Neural crest cell (in vitro differentiated cells): Measurements from ENCODE around the gene CNIH1. TPM values are rescaled to one million over a fixed set of nuclear protein-coding genes. Genes with fewer than 3 reads are reported as not detected.
"Not testable (repeated sequence)": the region's sequence is repeated elsewhere in the genome, so short reads cannot be mapped to it uniquely, and the experiment has no call there.

ENCODE experiments used
- DNase-seq: peaks from one replicate; pipeline ENCODE4 v3.0.0; 2021; ENCODE audit warnings: low read depth, mixed read lengths, low spot score
- H3K27ac Mint-ChIP-seq: one replicate; pipeline ENCODE4 v1.8.0; 2021; ENCODE audit warnings: mild to moderate bottlenecking, mixed read lengths; ENCODE audit not compliant: unreplicated experiment
- H3K27me3 Mint-ChIP-seq: 2 replicates; pipeline ENCODE4 v1.8.0; 2021; ENCODE audit warnings: low read depth, mild to moderate bottlenecking, mixed read lengths
- H3K36me3 Mint-ChIP-seq: 2 replicates; pipeline ENCODE4 v1.8.0; 2021; ENCODE audit warnings: low read depth, mild to moderate bottlenecking, mixed read lengths
- H3K4me1 Mint-ChIP-seq: 2 replicates; pipeline ENCODE4 v1.8.0; 2021; ENCODE audit warnings: mixed read lengths
- H3K4me3 Mint-ChIP-seq: one replicate; pipeline ENCODE4 v1.8.0; 2021; ENCODE audit warnings: mild to moderate bottlenecking, mixed read lengths
- H3K9me3 Mint-ChIP-seq: 2 replicates; pipeline ENCODE4 v1.8.0; 2021; ENCODE audit warnings: mixed read lengths
- total RNA-seq: library from RNA; stranded (reverse); gene quantifications from 2 replicates; pipeline ENCODE4 v1.2.1, GENCODE V29; 2021
- TF ChIP-seq, protein P1 (sequence below): fragments of 200-600 bp; sonication (generic); conservative IDR thresholded peaks from 2 replicates; pipeline ENCODE4 v1.5.0; 2021; ENCODE audit warnings: antibody characterized with exemption, mild to moderate bottlenecking

CNIH1 gene
- total RNA-seq, 1 donor from 2014 or later = 120 TPM

DNA sequence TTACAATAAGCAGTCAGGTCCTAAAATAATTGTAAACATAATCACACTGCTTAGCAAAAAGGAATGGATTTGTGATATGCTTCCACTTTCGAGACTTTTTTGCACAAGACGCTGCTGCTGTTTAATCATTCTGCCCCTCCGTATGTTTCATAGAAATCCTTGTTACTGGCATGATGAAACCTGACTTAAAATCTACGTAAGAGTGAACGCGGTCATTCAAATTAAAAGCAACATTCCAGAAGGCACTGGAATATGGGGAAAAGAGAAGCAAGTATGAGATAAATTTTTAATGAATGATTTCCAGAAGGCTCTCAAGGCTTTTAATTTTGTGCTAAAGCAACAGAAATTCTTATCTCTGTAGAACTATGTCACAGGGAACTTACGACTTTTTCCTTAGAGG is 1.1 kb downstream of the CNIH1 start:
- H3K4me1 Mint-ChIP-seq = peaks cover 49% of the 10 kb centered on the region
- no peak for DNase-seq
- no peaks in the 10 kb centered on the region for H3K9me3 Mint-ChIP-seq
- peak overlapping the region; percentile 97 for H3K4me3 Mint-ChIP-seq
- H3K36me3 Mint-ChIP-seq = peaks cover 6% of the 10 kb centered on the region
- H3K27ac Mint-ChIP-seq = peak overlapping the region; percentile 93
- H3K27me3 Mint-ChIP-seq = no peaks in the 10 kb centered on the region
- TF ChIP-seq, protein P1, sequence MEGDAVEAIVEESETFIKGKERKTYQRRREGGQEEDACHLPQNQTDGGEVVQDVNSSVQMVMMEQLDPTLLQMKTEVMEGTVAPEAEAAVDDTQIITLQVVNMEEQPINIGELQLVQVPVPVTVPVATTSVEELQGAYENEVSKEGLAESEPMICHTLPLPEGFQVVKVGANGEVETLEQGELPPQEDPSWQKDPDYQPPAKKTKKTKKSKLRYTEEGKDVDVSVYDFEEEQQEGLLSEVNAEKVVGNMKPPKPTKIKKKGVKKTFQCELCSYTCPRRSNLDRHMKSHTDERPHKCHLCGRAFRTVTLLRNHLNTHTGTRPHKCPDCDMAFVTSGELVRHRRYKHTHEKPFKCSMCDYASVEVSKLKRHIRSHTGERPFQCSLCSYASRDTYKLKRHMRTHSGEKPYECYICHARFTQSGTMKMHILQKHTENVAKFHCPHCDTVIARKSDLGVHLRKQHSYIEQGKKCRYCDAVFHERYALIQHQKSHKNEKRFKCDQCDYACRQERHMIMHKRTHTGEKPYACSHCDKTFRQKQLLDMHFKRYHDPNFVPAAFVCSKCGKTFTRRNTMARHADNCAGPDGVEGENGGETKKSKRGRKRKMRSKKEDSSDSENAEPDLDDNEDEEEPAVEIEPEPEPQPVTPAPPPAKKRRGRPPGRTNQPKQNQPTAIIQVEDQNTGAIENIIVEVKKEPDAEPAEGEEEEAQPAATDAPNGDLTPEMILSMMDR = no peak

DNA sequence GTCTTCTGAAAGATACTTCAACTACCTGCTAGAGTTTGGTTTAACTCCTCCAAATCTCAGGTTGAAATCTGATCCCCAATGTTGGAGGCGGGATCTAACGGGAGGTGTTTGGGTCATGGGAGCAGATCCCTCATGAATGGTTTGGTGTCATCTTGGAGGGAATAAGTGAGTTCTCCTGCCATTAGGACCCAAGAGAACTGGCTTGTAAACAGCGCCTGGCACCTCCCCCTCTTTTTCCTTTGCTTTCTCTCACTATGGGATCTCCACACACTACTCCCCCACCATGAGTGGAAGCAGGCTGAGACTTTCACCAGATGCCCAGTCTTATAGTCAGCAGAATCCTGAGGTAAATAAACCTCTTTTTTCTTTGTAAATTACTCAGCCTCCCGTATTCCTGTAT is 2.5 kb downstream of the CNIH1 start:
- TF ChIP-seq, protein P1 = no peak
- no peak overlapping the region for H3K27ac Mint-ChIP-seq
- DNase-seq = no peak
- no peaks in the 10 kb centered on the region for H3K9me3 Mint-ChIP-seq
- H3K4me1 Mint-ChIP-seq = peaks cover 49% of the 10 kb centered on the region
- H3K4me3 Mint-ChIP-seq = peak overlapping the region; percentile 97
- no peaks in the 10 kb centered on the region for H3K27me3 Mint-ChIP-seq
- H3K36me3 Mint-ChIP-seq = peaks cover 6% of the 10 kb centered on the region

DNA sequence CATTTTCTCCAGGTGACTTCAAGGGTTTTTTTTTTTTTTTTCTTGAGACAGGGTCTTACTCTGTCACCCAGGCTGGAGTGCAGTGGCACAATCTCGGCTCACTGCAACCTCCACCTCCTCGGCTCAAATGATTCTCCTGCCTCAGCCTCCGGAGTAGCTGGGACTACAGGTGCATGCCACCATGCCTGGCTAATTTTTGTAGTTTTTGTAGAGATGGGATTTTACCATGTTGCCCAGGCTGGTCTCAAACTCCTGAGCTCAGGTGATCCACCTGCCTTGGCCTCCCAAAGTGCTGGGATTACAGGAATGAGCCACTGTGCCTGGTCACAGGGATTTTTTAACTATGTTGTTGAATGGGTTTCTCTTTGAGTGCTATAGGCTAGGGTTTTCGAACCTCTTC is 3.2 kb downstream of the CNIH1 start:
- Mint-ChIP-seq H3K4me3 (peak overlapping the region; percentile 97), H3K4me1 (peaks cover 53% of the 10 kb centered on the region)
- not testable (repeated sequence) for H3K36me3 Mint-ChIP-seq, H3K27ac Mint-ChIP-seq, H3K9me3 Mint-ChIP-seq, H3K27me3 Mint-ChIP-seq, DNase-seq

DNA sequence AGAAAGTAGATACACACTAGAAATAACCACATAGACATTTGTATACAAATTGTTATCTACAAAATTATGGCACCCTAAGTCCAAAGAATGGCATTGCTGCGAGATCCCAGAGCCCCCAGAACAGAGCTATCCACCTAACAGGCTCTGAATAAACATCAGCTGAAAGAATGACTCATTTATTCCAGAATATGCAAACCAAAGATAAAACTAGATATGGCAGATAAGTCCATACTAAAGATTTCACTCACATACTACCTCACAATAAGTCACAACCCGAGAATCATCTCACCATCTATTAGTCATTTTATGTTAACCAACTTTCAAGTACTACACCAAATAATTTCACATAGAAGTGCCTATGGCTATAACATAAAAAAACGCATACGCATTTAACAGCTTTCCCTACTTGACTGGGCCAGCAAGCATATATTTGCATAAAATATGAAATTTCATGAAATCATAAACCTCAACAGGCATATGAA is 5.6 kb downstream of the CNIH1 start:
- TF ChIP-seq, protein P1 = no peak
- H3K4me1 Mint-ChIP-seq = peaks cover 51% of the 10 kb centered on the region
- no peaks in the 10 kb centered on the region for H3K9me3 Mint-ChIP-seq
- DNase-seq = no peak
- peaks cover 6% of the 10 kb centered on the region for H3K36me3 Mint-ChIP-seq
- no peak overlapping the region for H3K27ac Mint-ChIP-seq
- no peaks in the 10 kb centered on the region for H3K27me3 Mint-ChIP-seq
- no peak overlapping the region for H3K4me3 Mint-ChIP-seq

DNA sequence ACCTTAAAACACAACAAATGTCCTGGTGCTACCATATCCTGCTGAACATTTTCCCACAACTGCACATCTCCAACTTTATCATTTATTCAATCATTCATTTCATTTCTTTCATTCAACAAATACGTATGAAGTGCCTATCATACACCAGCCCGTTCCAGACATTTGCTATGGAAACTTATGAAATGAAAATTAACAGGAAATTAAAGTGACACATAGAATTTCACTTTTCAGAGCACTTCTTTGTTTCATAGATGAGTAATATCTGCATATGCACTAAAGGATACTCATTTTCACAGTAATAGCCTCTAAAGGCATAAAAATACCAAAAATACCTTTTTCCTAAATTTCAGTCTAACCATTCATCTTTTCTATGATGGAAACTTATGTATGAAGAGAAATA is 12.6 kb downstream of the CNIH1 start:
- peaks cover 7% of the 10 kb centered on the region for H3K36me3 Mint-ChIP-seq
- DNase-seq = no peak
- no peaks in the 10 kb centered on the region for H3K9me3 Mint-ChIP-seq
- H3K4me3 Mint-ChIP-seq = no peak overlapping the region
- TF ChIP-seq, protein P1 = no peak
- H3K27ac Mint-ChIP-seq = no peak overlapping the region
- H3K4me1 Mint-ChIP-seq = peaks cover 10% of the 10 kb centered on the region
- no peaks in the 10 kb centered on the region for H3K27me3 Mint-ChIP-seq

DNA sequence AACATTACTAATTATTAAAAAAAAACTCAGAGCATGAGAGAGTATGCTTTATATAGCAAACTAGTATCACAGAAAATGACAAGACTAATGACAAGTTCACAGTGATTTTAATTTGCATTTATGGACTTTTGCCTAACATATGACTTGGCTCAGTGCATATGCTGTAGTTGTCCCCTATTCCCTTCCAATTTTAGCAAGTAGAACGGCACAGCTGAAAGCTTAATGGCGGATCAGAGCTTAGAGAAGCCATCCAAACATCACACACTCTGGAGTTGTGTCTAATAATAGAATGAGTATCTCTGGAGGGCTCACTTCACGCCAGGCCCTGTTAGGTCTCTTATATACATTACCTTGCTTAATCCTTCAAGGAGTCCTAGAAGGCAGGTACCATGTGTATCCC is 13.3 kb downstream of the CNIH1 start:
- TF ChIP-seq, protein P1 = no peak
- DNase-seq = no peak
- H3K4me1 Mint-ChIP-seq = peaks cover 5% of the 10 kb centered on the region
- H3K4me3 Mint-ChIP-seq = no peak overlapping the region
- H3K9me3 Mint-ChIP-seq = no peaks in the 10 kb centered on the region
- H3K27me3 Mint-ChIP-seq = no peaks in the 10 kb centered on the region
- H3K27ac Mint-ChIP-seq = no peak overlapping the region
- peaks cover 7% of the 10 kb centered on the region for H3K36me3 Mint-ChIP-seq
